Activated CD8-positive, alpha-beta T cell treated with anti-CD3 and anti-CD28 coated beads, Interleukin-2, amount 10 ng/mL, durations not matched to agents 7 days and 5 days (primary cell): ENCODE results near the gene UBA7. TPM values are rescaled to one million over a fixed set of nuclear protein-coding genes. Genes with fewer than 3 reads are reported as not detected.

Source experiments
- ATAC-seq: fragments of 150-1000 bp; cut with Tn5 transposase; one replicate; pipeline ENCODE4 v1.10.0; 2021; ENCODE audit warnings: moderate library complexity
- CTCF ChIA-PET: fragments of 350-600 bp; sonication (Branson Sonifier 250); formaldehyde crosslinking; loops from one replicate; lab custom pipeline; 2021; ENCODE audit warnings: antibody characterized with exemption; lab: Charles Lee
- POLR2A ChIA-PET: fragments of 350-600 bp; sonication (Branson Sonifier 250); formaldehyde crosslinking; loops from one replicate; lab custom pipeline; 2021; ENCODE audit warnings: antibody characterized with exemption; lab: Charles Lee
- DNase-seq: peaks from one replicate; pipeline ENCODE4 v3.0.0-alpha.2; 2020
- H3K27ac Mint-ChIP-seq: one replicate; pipeline ENCODE4 v1.8.0; 2021; ENCODE audit warnings: mild to moderate bottlenecking, mixed read lengths
- H3K27me3 Mint-ChIP-seq: one replicate; pipeline ENCODE4 v1.8.0; 2021; ENCODE audit warnings: low read depth, mixed read lengths
- H3K36me3 Mint-ChIP-seq: one replicate; pipeline ENCODE4 v1.8.0; 2021; ENCODE audit warnings: low read depth, mixed read lengths
- H3K4me1 Mint-ChIP-seq: one replicate; pipeline ENCODE4 v1.8.0; 2021; ENCODE audit warnings: low read depth, mixed read lengths
- H3K4me3 Mint-ChIP-seq: one replicate; pipeline ENCODE4 v1.8.0; 2021; ENCODE audit warnings: mild to moderate bottlenecking, mixed read lengths
- H3K9me3 Mint-ChIP-seq: one replicate; pipeline ENCODE4 v1.8.0; 2022; ENCODE audit warnings: mixed read lengths; ENCODE audit not compliant: insufficient read depth
- total RNA-seq, 2 experiments: library from RNA; stranded (reverse); gene quantifications; one replicate each; pipeline ENCODE4 v1.2.3, GENCODE V29; 2021

UBA7 gene
- total RNA-seq = 100 to 1,000 TPM; 187 to 208 TPM

GRCh38 chr3:49813497-49814174, at the start of gene UBA7:
Gene UBA7, minus strand, starts transcription at chr3:49813953. Its CDS starts 166 bp downstream, at chr3:49813787.
- peaks cover 40% of the 10 kb centered on the region for H3K36me3 Mint-ChIP-seq
- no peaks in the 10 kb centered on the region for H3K9me3 Mint-ChIP-seq
- ChIA-PET POLR2A (interaction anchor here (0.6 to 2.9 kb wide), 7 partner anchors 9 to 537 kb away, joined by 3 to 18 read pairs (median 3); partner anchors contain the start of genes CYB561D2, INKA1, IP6K1 and NPRL2), CTCF (interaction anchor here (0.8 to 16.3 kb wide), 9 partner anchors 10 to 274 kb away, joined by 3 to 305 read pairs (median 3); partner anchors contain the start of genes AMIGO3, CDHR4 and INKA1)
- H3K27ac Mint-ChIP-seq = peak within 1 kb of the TSS; percentile 98
- ATAC-seq = peak; percentile 95
- H3K4me1 Mint-ChIP-seq = peaks cover 34% of the 10 kb centered on the region
- DNase-seq = peak; percentile 63
- H3K27me3 Mint-ChIP-seq = no peaks in the 10 kb centered on the region
- H3K4me3 Mint-ChIP-seq = peak within 1 kb of the TSS; percentile 97

- Mint-ChIP-seq H3K27me3 (peaks cover 6% of the 10 kb centered on the region), H3K9me3 (no peaks in the 10 kb centered on the region), H3K4me1 (peaks cover 15% of the 10 kb centered on the region), H3K27ac (no peak overlapping the region), H3K36me3 (peaks cover 3% of the 10 kb centered on the region), H3K4me3 (no peak overlapping the region)
- ChIA-PET POLR2A (interaction anchor here (0.7 kb wide), 1 partner anchor 86 kb away, joined by 3 read pairs; no protein-coding TSS in a partner anchor), CTCF (no interaction called here)
- DNase-seq (no peak), ATAC-seq (no peak)
Observed at GRCh38 chr3:49859576-49860305, 46.0 kb upstream of the UBA7 start.

GRCh38 chr3:49856181-49857005, 42.6 kb upstream of the UBA7 start, which contains the start of gene TRAIP:
Gene TRAIP, minus strand, starts transcription at chr3:49856564. Its CDS starts 111 bp downstream, at chr3:49856453.
- POLR2A ChIA-PET = interaction anchor here (0.6 to 1.2 kb wide), 8 partner anchors 11 to 526 kb away, joined by 3 to 6 read pairs (median 3); partner anchors contain the start of gene INKA1
- peaks cover 21% of the 10 kb centered on the region for H3K4me1 Mint-ChIP-seq
- peak; percentile 96 for DNase-seq

GRCh38 chr3:49855662-49856061, 41.9 kb upstream of the UBA7 start:
- Mint-ChIP-seq H3K27me3 (no peaks in the 10 kb centered on the region), H3K4me1 (peaks cover 21% of the 10 kb centered on the region), H3K9me3 (no peaks in the 10 kb centered on the region), H3K27ac (peak overlapping the region; percentile 95), H3K4me3 (peak overlapping the region; percentile 99), H3K36me3 (peaks cover 7% of the 10 kb centered on the region)
- ATAC-seq (no peak), DNase-seq (no peak)
- POLR2A ChIA-PET = interaction anchor here (0.8 to 1.2 kb wide), 6 partner anchors 11 to 69 kb away, joined by 3 to 6 read pairs (median 3); partner anchors contain the start of gene INKA1
- CTCF ChIA-PET = interaction anchor here (1.0 to 5.6 kb wide), 3 partner anchors 16 to 53 kb away, joined by 4 to 42 read pairs (median 8); partner anchors contain the start of gene INKA1

More at GRCh38 chr3:49856181-49857005, 42.6 kb upstream of the UBA7 start, which contains the start of gene TRAIP:
- CTCF ChIA-PET = interaction anchor here (1.0 to 5.6 kb wide), 3 partner anchors 16 to 54 kb away, joined by 4 to 42 read pairs (median 8); partner anchors contain the start of gene INKA1
- Mint-ChIP-seq H3K9me3 (no peaks in the 10 kb centered on the region), H3K27me3 (no peaks in the 10 kb centered on the region), H3K27ac (peak within 1 kb of the TSS; percentile 95), H3K36me3 (peaks cover 7% of the 10 kb centered on the region), H3K4me3 (peak within 1 kb of the TSS; percentile 99)
- ATAC-seq = peak; percentile 98

- ATAC-seq = no peak
- no peak for DNase-seq
- H3K36me3 Mint-ChIP-seq = peaks cover 31% of the 10 kb centered on the region
- H3K9me3 Mint-ChIP-seq = no peaks in the 10 kb centered on the region
- H3K4me1 Mint-ChIP-seq = no peaks in the 10 kb centered on the region
- no peaks in the 10 kb centered on the region for H3K27me3 Mint-ChIP-seq
- no peak overlapping the region for H3K4me3 Mint-ChIP-seq
- no peak overlapping the region for H3K27ac Mint-ChIP-seq
- POLR2A ChIA-PET = interaction anchor here (1.2 to 1.5 kb wide), 2 partner anchors 10 to 34 kb away, joined by 3 to 6 read pairs; no protein-coding TSS in a partner anchor
- CTCF ChIA-PET = interaction anchor here (1.0 kb wide), 1 partner anchor 42 kb away, joined by 3 read pairs; the partner anchor contains the start of gene INKA1
Observed at GRCh38 chr3:49845694-49846093, 31.9 kb upstream of the UBA7 start.

- no peak overlapping the region for H3K27ac Mint-ChIP-seq
- peaks cover 31% of the 10 kb centered on the region for H3K36me3 Mint-ChIP-seq
- no peaks in the 10 kb centered on the region for H3K4me1 Mint-ChIP-seq
- no peaks in the 10 kb centered on the region for H3K9me3 Mint-ChIP-seq
- no peaks in the 10 kb centered on the region for H3K27me3 Mint-ChIP-seq
- DNase-seq (no peak), ATAC-seq (no peak)
- no peak overlapping the region for H3K4me3 Mint-ChIP-seq
- ChIA-PET POLR2A (interaction anchor here (1.2 to 1.5 kb wide), 2 partner anchors 11 to 35 kb away, joined by 3 to 6 read pairs; no protein-coding TSS in a partner anchor), CTCF (interaction anchor here (0.8 to 1.4 kb wide), 5 partner anchors 11 to 305 kb away, joined by 3 to 4 read pairs (median 3); partner anchors contain the start of gene INKA1)
Observed at GRCh38 chr3:49844464-49845183, 30.9 kb upstream of the UBA7 start.

GRCh38 chr3:49842843-49843517, 29.2 kb upstream of the UBA7 start:
- ATAC-seq = no peak
- ChIA-PET CTCF (interaction anchor here (1.1 to 13.9 kb wide), 3 partner anchors 12 to 124 kb away, joined by 5 to 305 read pairs (median 42); partner anchors contain the start of genes AMIGO3, CDHR4, INKA1 and TRAIP), POLR2A (no interaction called here)
- no peak overlapping the region for H3K4me3 Mint-ChIP-seq
- H3K27me3 Mint-ChIP-seq = no peaks in the 10 kb centered on the region
- no peak overlapping the region for H3K27ac Mint-ChIP-seq
- peaks cover 37% of the 10 kb centered on the region for H3K36me3 Mint-ChIP-seq
- H3K9me3 Mint-ChIP-seq = no peaks in the 10 kb centered on the region
- DNase-seq = no peak
- H3K4me1 Mint-ChIP-seq = peaks cover 1% of the 10 kb centered on the region

- Mint-ChIP-seq H3K27me3 (no peaks in the 10 kb centered on the region), H3K4me1 (peaks cover 1% of the 10 kb centered on the region), H3K9me3 (no peaks in the 10 kb centered on the region), H3K4me3 (no peak overlapping the region), H3K27ac (no peak overlapping the region), H3K36me3 (peaks cover 35% of the 10 kb centered on the region)
- ChIA-PET POLR2A (interaction anchor here (1.2 kb wide), 1 partner anchor 14 kb away, joined by 3 read pairs; no protein-coding TSS in a partner anchor), CTCF (interaction anchor here (0.7 to 13.9 kb wide), 11 partner anchors 13 to 302 kb away, joined by 3 to 305 read pairs (median 6); partner anchors contain the start of genes AMIGO3, CDHR4, INKA1 and IP6K1)
- ATAC-seq = no peak
- DNase-seq = no peak
Observed at GRCh38 chr3:49841806-49842205, 28.1 kb upstream of the UBA7 start.

GRCh38 chr3:49841126-49841696, 27.5 kb upstream of the UBA7 start:
- Mint-ChIP-seq H3K4me1 (peaks cover 1% of the 10 kb centered on the region), H3K27ac (no peak overlapping the region), H3K9me3 (no peaks in the 10 kb centered on the region), H3K27me3 (no peaks in the 10 kb centered on the region), H3K36me3 (peaks cover 32% of the 10 kb centered on the region), H3K4me3 (no peak overlapping the region)
- DNase-seq = peak; percentile 47
- ChIA-PET CTCF (interaction anchor here (0.7 to 13.9 kb wide), 11 partner anchors 11 to 302 kb away, joined by 3 to 305 read pairs (median 9); partner anchors contain the start of genes CDHR4, INKA1, IP6K1 and RBM6), POLR2A (interaction anchor here (1.2 kb wide), 1 partner anchor 14 kb away, joined by 3 read pairs; no protein-coding TSS in a partner anchor)
- ATAC-seq = peak; percentile 62
